ENCODE data around the gene MET.
A peak's percentile ranks its signal among the peaks of the same experiment; 100 is the strongest.
"Not testable (repeated sequence)": the region's sequence is repeated elsewhere in the genome, so short reads cannot be mapped to it uniquely, and the experiment has no call there.

The MET gene

GRCh38 chr7:116647290-116647689 lies 24.7 kb upstream of the MET start:
- peaks cover 18 to 39% of the 10 kb centered on the region in 2 donors for H3K27me3 Mint-ChIP-seq
- H3K4me3 Mint-ChIP-seq = no peak overlapping the region
- no peak for DNase-seq
- no peak overlapping the region for H3K27ac Mint-ChIP-seq
- H3K9me3 Mint-ChIP-seq = no peaks in the 10 kb centered on the region
- no peak for ATAC-seq (replicated peaks)
- no peaks in the 10 kb centered on the region for H3K4me1 Mint-ChIP-seq (ENCODE audit: low read depth in 2 of 2)
- H3K36me3 Mint-ChIP-seq (ENCODE audit: insufficient read depth) = no peaks in the 10 kb centered on the region

GRCh38 chr7:116647861-116648260 lies 24.1 kb upstream of the MET start:
- no peak for ATAC-seq (replicated peaks)
- peaks cover 18 to 35% of the 10 kb centered on the region in 2 donors for H3K27me3 Mint-ChIP-seq

GRCh38 chr7:116650436-116650835 lies 21.6 kb upstream of the MET start:
- DNase-seq (no peak), ATAC-seq (replicated peaks) (no peak)
- Mint-ChIP-seq H3K4me3 (no peak overlapping the region), H3K27ac (no peak overlapping the region), H3K27me3 (peaks cover 13 to 35% of the 10 kb centered on the region in 2 donors), H3K36me3 (ENCODE audit: insufficient read depth) (no peaks in the 10 kb centered on the region), H3K9me3 (no peaks in the 10 kb centered on the region), H3K4me1 (ENCODE audit: low read depth in 2 of 2) (no peaks in the 10 kb centered on the region)

More at GRCh38 chr7:116647861-116648260, 24.1 kb upstream of the MET start:
- no peaks in the 10 kb centered on the region for H3K4me1 Mint-ChIP-seq (ENCODE audit: low read depth in 2 of 2)
- no peak overlapping the region for H3K27ac Mint-ChIP-seq
- no peaks in the 10 kb centered on the region for H3K9me3 Mint-ChIP-seq
- DNase-seq = no peak
- H3K4me3 Mint-ChIP-seq = no peak overlapping the region
- H3K36me3 Mint-ChIP-seq (ENCODE audit: insufficient read depth) = no peaks in the 10 kb centered on the region

GRCh38 chr7:116652793-116653192 lies 19.2 kb upstream of the MET start:
- H3K4me1 Mint-ChIP-seq (ENCODE audit: low read depth in 2 of 2) = no peaks in the 10 kb centered on the region
- no peak overlapping the region for H3K27ac Mint-ChIP-seq
- H3K36me3 Mint-ChIP-seq (ENCODE audit: insufficient read depth) = no peaks in the 10 kb centered on the region
- no peak overlapping the region for H3K4me3 Mint-ChIP-seq
- ATAC-seq (replicated peaks) (no peak), DNase-seq (no peak)
- no peaks in the 10 kb centered on the region for H3K9me3 Mint-ChIP-seq
- peaks cover 12 to 33% of the 10 kb centered on the region in 2 donors for H3K27me3 Mint-ChIP-seq

GRCh38 chr7:116653204-116653603 lies 18.8 kb upstream of the MET start:
- no peak overlapping the region for H3K4me3 Mint-ChIP-seq
- H3K27ac Mint-ChIP-seq = no peak overlapping the region
- H3K4me1 Mint-ChIP-seq (ENCODE audit: low read depth in 2 of 2) = no peaks in the 10 kb centered on the region
- DNase-seq = no peak
- H3K27me3 Mint-ChIP-seq = peaks cover 12 to 29% of the 10 kb centered on the region in 2 donors
- no peaks in the 10 kb centered on the region for H3K36me3 Mint-ChIP-seq (ENCODE audit: insufficient read depth)
- H3K9me3 Mint-ChIP-seq = no peaks in the 10 kb centered on the region
- no peak for ATAC-seq (replicated peaks)

- Mint-ChIP-seq H3K4me3 (no peak overlapping the region), H3K9me3 (no peaks in the 10 kb centered on the region), H3K4me1 (ENCODE audit: low read depth in 2 of 2) (no peaks in the 10 kb centered on the region), H3K27ac (no peak overlapping the region), H3K27me3 (peaks cover 15 to 25% of the 10 kb centered on the region in 2 donors), H3K36me3 (ENCODE audit: insufficient read depth) (no peaks in the 10 kb centered on the region)
- ATAC-seq (replicated peaks) (no peak), DNase-seq (no peak)
These were observed 18.4 kb upstream of the MET start for GRCh38 chr7:116653646-116654045.

- H3K9me3 Mint-ChIP-seq; H3K4me3 Mint-ChIP-seq; DNase-seq; H3K4me1 Mint-ChIP-seq (ENCODE audit: low read depth in 2 of 2); ATAC-seq (replicated peaks); H3K27ac Mint-ChIP-seq; H3K36me3 Mint-ChIP-seq (ENCODE audit: insufficient read depth): not testable (repeated sequence)
- H3K27me3 Mint-ChIP-seq = peaks cover 15 to 23% of the 10 kb centered on the region in 2 donors
These were observed 12.7 kb upstream of the MET start for GRCh38 chr7:116659248-116659647.

GRCh38 chr7:116661865-116662264 lies 10.1 kb upstream of the MET start:
- Mint-ChIP-seq H3K27me3 (peaks cover 25 to 31% of the 10 kb centered on the region in 2 donors), H3K9me3 (peaks cover 0 to 1% of the 10 kb centered on the region in 2 donors), H3K4me1 (ENCODE audit: low read depth in 2 of 2) (no peaks in the 10 kb centered on the region), H3K4me3 (no peak overlapping the region), H3K27ac (no peak overlapping the region), H3K36me3 (ENCODE audit: insufficient read depth) (no peaks in the 10 kb centered on the region)
- ATAC-seq (replicated peaks) = no peak
- no peak for DNase-seq

- Mint-ChIP-seq H3K36me3 (ENCODE audit: insufficient read depth) (no peaks in the 10 kb centered on the region), H3K4me3 (no peak overlapping the region), H3K27me3 (peaks cover 25 to 32% of the 10 kb centered on the region in 2 donors), H3K27ac (no peak overlapping the region), H3K4me1 (ENCODE audit: low read depth in 2 of 2) (no peaks in the 10 kb centered on the region), H3K9me3 (peaks cover 0 to 1% of the 10 kb centered on the region in 2 donors)
- ATAC-seq (replicated peaks) = no peak
- no peak for DNase-seq
These were observed 8.3 kb upstream of the MET start for GRCh38 chr7:116663744-116664143.

- H3K4me3 Mint-ChIP-seq = no peak overlapping the region
- peaks cover 28 to 35% of the 10 kb centered on the region in 2 donors for H3K27me3 Mint-ChIP-seq
- no peak for ATAC-seq (replicated peaks)
- DNase-seq = no peak
- no peaks in the 10 kb centered on the region for H3K36me3 Mint-ChIP-seq (ENCODE audit: insufficient read depth)
- H3K27ac Mint-ChIP-seq = no peak overlapping the region
- H3K9me3 Mint-ChIP-seq = no peaks in the 10 kb centered on the region
- H3K4me1 Mint-ChIP-seq (ENCODE audit: low read depth in 2 of 2) = no peaks in the 10 kb centered on the region
These were observed 6.5 kb upstream of the MET start for GRCh38 chr7:116665332-116665996.

- DNase-seq (no peak), ATAC-seq (replicated peaks) (no peak)
- Mint-ChIP-seq H3K4me1 (ENCODE audit: low read depth in 2 of 2) (peaks cover 4 to 7% of the 10 kb centered on the region in 2 donors), H3K27me3 (peaks cover 44 to 47% of the 10 kb centered on the region in 2 donors), H3K9me3 (no peaks in the 10 kb centered on the region), H3K36me3 (ENCODE audit: insufficient read depth) (no peaks in the 10 kb centered on the region), H3K27ac (no peak overlapping the region), H3K4me3 (no peak overlapping the region)
These were observed 2.2 kb upstream of the MET start for GRCh38 chr7:116669769-116670168.

GRCh38 chr7:116670409-116671015 lies 1.5 kb upstream of the MET start:
- no peak for DNase-seq
- H3K27me3 Mint-ChIP-seq = peaks cover 42 to 44% of the 10 kb centered on the region in 2 donors

GRCh38 chr7:116671111-116671510 lies 885 bp upstream of the MET start:
- no peak overlapping the region for H3K27ac Mint-ChIP-seq
- peak overlapping the region; percentile 64 to 80 for H3K4me3 Mint-ChIP-seq
- H3K27me3 Mint-ChIP-seq = peaks cover 42 to 44% of the 10 kb centered on the region in 2 donors
- no peaks in the 10 kb centered on the region for H3K9me3 Mint-ChIP-seq
- DNase-seq (no peak), ATAC-seq (replicated peaks) (no peak)
- H3K36me3 Mint-ChIP-seq (ENCODE audit: insufficient read depth) = no peaks in the 10 kb centered on the region
- H3K4me1 Mint-ChIP-seq (ENCODE audit: low read depth in 2 of 2) = peaks cover 4 to 7% of the 10 kb centered on the region in 2 donors

More at GRCh38 chr7:116670409-116671015, 1.5 kb upstream of the MET start:
- Mint-ChIP-seq H3K36me3 (ENCODE audit: insufficient read depth) (no peaks in the 10 kb centered on the region), H3K4me1 (ENCODE audit: low read depth in 2 of 2) (peaks cover 4 to 7% of the 10 kb centered on the region in 2 donors), H3K4me3 (no peak overlapping the region), H3K27ac (no peak overlapping the region), H3K9me3 (no peaks in the 10 kb centered on the region)
- no peak for ATAC-seq (replicated peaks)

All from effector memory CD8-positive, alpha-beta T cell (primary cell).